ENCODE results near the gene RPL38. TPM values are rescaled to one million over a fixed set of nuclear protein-coding genes. Genes with fewer than 3 reads are reported as not detected.
A peak's percentile ranks its signal among the peaks of the same experiment; 100 is the strongest.

RPL38 gene
- total and polyA plus RNA-seq, 3 donors from 2014 or later: 345 to 1,788 (median 563) TPM

- peak; percentile 81 for DNase-seq
- no peaks in the 10 kb centered on the region for H3K27me3 ChIP-seq
- TF ChIP-seq CTCF (IDR thresholded peaks at IDR 0.05) (no peak), POLR2A (IDR thresholded peaks at IDR 0.05) (no peak)
- H3K4me1 ChIP-seq: peaks cover 49% of the 10 kb centered on the region
- intact Hi-C loops (cut with DNase I; ENCODE audit: low total_unique reads): no loop called here
- no peaks in the 10 kb centered on the region for H3K36me3 ChIP-seq (ENCODE audit: low read depth, missing control alignments)
- no peaks in the 10 kb centered on the region for H3K9me3 ChIP-seq
- peak overlapping the region; percentile 69 to 85 for H3K27ac ChIP-seq
- WGBS, 2 donors: 23 to 48% methylated on average over 16 to 19 of the region's 19 CpGs
- no peak overlapping the region for H3K4me3 ChIP-seq
Observed at GRCh38 chr17:74235040-74235581, 31.6 kb downstream of the RPL38 start.

- H3K36me3 ChIP-seq (ENCODE audit: low read depth, missing control alignments): no peaks in the 10 kb centered on the region
- H3K4me3 ChIP-seq: no peak overlapping the region
- 26 to 53% methylated on average over 8 of the region's 8 CpGs for WGBS, 2 donors
- intact Hi-C loops (cut with DNase I; ENCODE audit: low total_unique reads): no loop called here
- peaks cover 57% of the 10 kb centered on the region for H3K4me1 ChIP-seq
- H3K27ac ChIP-seq: peak overlapping the region; percentile 39 to 85
- TF ChIP-seq POLR2A (IDR thresholded peaks at IDR 0.05): no peak
- TF ChIP-seq CTCF (IDR thresholded peaks at IDR 0.05): no peak
- no peak for DNase-seq
- no peaks in the 10 kb centered on the region for H3K9me3 ChIP-seq
- H3K27me3 ChIP-seq: no peaks in the 10 kb centered on the region
Observed at GRCh38 chr17:74235911-74236371, 32.5 kb downstream of the RPL38 start.

- Histone ChIP-seq H3K4me3 (no peak overlapping the region), H3K9me3 (no peaks in the 10 kb centered on the region), H3K36me3 (ENCODE audit: low read depth, missing control alignments) (no peaks in the 10 kb centered on the region), H3K27ac (peak overlapping the region; percentile 25 to 26), H3K27me3 (no peaks in the 10 kb centered on the region), H3K4me1 (peaks cover 66% of the 10 kb centered on the region)
- intact Hi-C loops (cut with DNase I; ENCODE audit: low total_unique reads): no loop called here
- no peak for DNase-seq
- WGBS, 2 donors: 92% methylated on average over 12 of the region's 12 CpGs
- no peak for TF ChIP-seq CTCF (IDR thresholded peaks at IDR 0.05)
- TF ChIP-seq POLR2A (IDR thresholded peaks at IDR 0.05): no peak
Observed at GRCh38 chr17:74237321-74237720, 33.8 kb downstream of the RPL38 start.

- Histone ChIP-seq H3K4me1 (peaks cover 50% of the 10 kb centered on the region), H3K4me3 (no peak overlapping the region), H3K27ac (no peak overlapping the region), H3K9me3 (no peaks in the 10 kb centered on the region), H3K36me3 (ENCODE audit: low read depth, missing control alignments) (no peaks in the 10 kb centered on the region), H3K27me3 (no peaks in the 10 kb centered on the region)
- intact Hi-C loops (cut with DNase I; ENCODE audit: low total_unique reads): no loop called here
- DNase-seq: no peak
- 79 to 87% methylated on average over 8 to 10 of the region's 10 CpGs for WGBS, 2 donors
- no peak for TF ChIP-seq POLR2A (IDR thresholded peaks at IDR 0.05)
- no peak for TF ChIP-seq CTCF (IDR thresholded peaks at IDR 0.05)
Observed at GRCh38 chr17:74239172-74239571, 35.7 kb downstream of the RPL38 start.

GRCh38 chr17:74240618-74241205 is 37.2 kb downstream of the RPL38 start:
- Histone ChIP-seq H3K4me3 (no peak overlapping the region), H3K4me1 (peaks cover 36% of the 10 kb centered on the region), H3K36me3 (ENCODE audit: low read depth, missing control alignments) (no peaks in the 10 kb centered on the region), H3K27me3 (no peaks in the 10 kb centered on the region), H3K27ac (no peak overlapping the region), H3K9me3 (no peaks in the 10 kb centered on the region)
- no peak for TF ChIP-seq POLR2A (IDR thresholded peaks at IDR 0.05)
- no peak for TF ChIP-seq CTCF (IDR thresholded peaks at IDR 0.05)
- intact Hi-C loops (cut with DNase I; ENCODE audit: low total_unique reads): no loop called here
- DNase-seq: peak; percentile 77
- 35 to 38% methylated on average over 11 of the region's 11 CpGs for WGBS, 2 donors

Measured in testis (tissue), 3 donors.